Coronary artery (tissue), 2 donors: ENCODE results near the gene MDFI.

Source experiments
- DNase-seq: peaks from one replicate; pipeline ENCODE4 v3.0.0-alpha.2; 2017; ENCODE audit warnings: low spot score
- H3K27ac ChIP-seq, 2 donors: fragments of 200-600 bp; sonication (generic); one replicate each; pipeline ENCODE4 v1.5.1; 2016 to 2019
- H3K4me3 ChIP-seq: fragments of 200-600 bp; sonication (generic); 2 replicates; pipeline ENCODE4 v1.5.1; 2016; ENCODE audit warnings: mild to moderate bottlenecking, moderate library complexity
- TF ChIP-seq, protein P1 (sequence below): fragments of 200-600 bp; sonication (generic); IDR thresholded peaks from one replicate; pipeline ENCODE4 v1.5.1; 2019; ENCODE audit warnings: antibody characterized with exemption

MDFI gene

DNA sequence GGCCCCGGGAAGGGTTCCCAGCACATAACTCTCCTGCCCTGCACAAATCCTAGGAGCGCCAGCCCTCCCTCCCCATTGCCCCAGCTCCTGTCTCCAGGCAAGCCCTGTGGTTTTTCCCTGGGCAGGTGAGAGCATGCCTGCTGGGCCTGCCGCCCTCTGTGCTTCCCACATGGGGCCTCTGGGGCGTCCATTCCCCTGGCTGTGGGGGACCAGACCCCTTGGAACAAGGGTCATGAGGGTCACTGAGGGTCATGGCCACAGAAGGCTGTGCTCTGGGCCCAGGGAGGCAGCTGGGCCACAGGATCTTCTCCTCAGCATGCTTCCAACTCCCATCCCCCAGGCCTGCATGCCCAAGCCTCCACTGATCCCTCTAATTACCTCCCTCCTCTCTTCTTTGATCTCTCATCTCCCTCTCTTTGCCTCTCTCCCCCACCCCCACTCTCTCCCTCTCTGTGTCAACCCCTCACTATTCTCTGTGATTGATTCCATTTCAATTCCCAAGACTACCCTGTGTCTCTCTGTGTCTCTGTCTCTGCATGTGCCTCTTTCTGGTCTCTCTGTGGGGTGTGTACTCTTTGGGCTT is 6.1 kb downstream of the MDFI start:
- DNase-seq = no peak
- Histone ChIP-seq H3K4me3 (no peak overlapping the region), H3K27ac (no peak overlapping the region)
- TF ChIP-seq, protein P1, sequence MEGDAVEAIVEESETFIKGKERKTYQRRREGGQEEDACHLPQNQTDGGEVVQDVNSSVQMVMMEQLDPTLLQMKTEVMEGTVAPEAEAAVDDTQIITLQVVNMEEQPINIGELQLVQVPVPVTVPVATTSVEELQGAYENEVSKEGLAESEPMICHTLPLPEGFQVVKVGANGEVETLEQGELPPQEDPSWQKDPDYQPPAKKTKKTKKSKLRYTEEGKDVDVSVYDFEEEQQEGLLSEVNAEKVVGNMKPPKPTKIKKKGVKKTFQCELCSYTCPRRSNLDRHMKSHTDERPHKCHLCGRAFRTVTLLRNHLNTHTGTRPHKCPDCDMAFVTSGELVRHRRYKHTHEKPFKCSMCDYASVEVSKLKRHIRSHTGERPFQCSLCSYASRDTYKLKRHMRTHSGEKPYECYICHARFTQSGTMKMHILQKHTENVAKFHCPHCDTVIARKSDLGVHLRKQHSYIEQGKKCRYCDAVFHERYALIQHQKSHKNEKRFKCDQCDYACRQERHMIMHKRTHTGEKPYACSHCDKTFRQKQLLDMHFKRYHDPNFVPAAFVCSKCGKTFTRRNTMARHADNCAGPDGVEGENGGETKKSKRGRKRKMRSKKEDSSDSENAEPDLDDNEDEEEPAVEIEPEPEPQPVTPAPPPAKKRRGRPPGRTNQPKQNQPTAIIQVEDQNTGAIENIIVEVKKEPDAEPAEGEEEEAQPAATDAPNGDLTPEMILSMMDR = no peak

DNA sequence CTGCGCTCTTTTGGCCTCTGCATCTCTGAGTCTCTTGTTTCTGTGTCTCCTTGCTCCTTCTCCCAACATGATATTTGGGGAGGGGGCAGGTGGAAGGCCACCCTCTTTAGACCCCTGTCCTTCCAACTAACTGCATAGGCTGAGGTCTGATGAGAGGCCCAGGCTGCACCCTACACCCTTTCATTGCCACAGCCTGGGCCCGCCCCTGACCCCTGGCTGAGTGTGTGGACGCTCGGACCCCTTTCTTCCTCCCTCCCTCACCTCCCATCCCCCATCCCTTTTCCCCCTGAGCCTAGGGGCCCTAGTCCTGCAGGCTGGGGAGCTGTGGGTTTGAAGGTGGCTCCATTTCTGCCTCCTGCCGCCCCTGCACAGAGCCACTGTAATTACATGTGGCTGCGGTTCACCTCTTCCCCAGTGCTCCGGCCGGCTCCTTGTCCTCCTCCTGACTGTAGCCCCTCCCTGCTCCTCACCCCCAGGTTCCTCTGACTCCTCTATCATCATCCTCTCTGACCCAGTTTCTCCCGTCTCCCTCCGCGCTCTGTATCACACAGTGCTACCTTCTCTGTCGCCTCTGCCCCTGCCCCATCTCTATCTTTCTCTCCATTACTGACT is 6.8 kb downstream of the MDFI start:
- DNase-seq = no peak
- Histone ChIP-seq H3K4me3 (no peak overlapping the region), H3K27ac (no peak overlapping the region)
- TF ChIP-seq, protein P1 = no peak

DNA sequence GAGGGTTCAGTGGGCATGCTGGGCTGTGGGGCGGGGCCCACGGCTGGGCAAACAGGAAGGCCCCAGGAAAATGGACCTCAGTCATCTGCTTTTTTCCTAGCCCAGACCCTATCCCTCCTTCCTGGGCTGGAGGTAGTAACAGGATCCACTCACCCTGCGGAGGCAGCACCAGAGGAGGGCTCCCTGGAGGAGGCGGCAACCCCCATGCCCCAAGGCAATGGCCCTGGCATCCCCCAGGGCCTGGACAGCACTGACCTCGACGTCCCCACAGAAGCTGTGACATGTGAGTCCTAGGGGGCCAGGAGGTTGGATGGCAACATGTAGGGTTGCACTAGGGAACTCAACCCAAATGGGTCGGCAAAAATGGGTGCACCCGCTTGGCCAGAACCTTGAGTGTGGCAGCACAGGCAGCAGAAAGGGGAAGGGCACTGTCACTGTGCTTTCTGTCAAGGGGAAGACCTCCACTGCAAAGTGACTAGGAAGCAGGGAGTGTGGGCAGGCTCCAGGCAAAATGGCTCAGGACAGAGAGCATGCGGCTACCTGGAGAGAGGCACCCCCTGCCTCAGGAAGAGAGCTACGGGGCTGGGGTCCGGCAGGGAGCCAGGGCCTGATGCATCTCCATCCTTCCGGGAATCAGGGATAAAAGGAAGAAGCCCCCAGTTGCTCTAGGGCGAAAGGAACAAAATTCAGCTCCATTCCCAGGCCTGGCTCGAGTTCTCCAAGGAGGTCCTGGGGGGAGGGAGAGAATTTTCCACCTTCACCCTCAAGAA is 7.9 kb downstream of the MDFI start:
- TF ChIP-seq, protein P1 = no peak
- DNase-seq = no peak
- no peak overlapping the region for H3K27ac ChIP-seq
- H3K4me3 ChIP-seq = no peak overlapping the region

DNA sequence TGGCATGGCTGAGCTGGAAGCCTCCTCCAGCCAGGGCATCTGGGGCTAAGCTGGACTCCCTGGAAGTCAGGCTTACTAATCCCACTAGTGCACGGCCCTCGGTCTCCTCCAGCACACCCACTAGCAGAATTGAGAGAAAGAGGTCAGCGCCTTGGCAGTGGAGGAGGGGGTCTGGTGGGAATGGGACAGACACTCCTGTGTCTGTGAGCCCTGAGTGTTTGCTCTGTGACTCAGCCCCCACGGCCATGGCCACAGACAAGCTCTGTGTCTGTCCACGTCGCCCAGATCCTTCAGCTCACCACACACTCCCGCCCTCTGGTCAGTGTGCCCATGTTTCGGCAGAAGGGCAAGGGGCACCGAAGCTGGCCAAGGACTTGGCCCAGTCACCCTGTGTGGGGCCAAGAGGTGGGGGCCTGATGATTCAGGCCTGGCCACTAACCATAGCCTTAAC is 8.8 kb downstream of the MDFI start:
- Histone ChIP-seq H3K4me3 (no peak overlapping the region), H3K27ac (no peak overlapping the region)
- DNase-seq = no peak
- TF ChIP-seq, protein P1 = no peak

DNA sequence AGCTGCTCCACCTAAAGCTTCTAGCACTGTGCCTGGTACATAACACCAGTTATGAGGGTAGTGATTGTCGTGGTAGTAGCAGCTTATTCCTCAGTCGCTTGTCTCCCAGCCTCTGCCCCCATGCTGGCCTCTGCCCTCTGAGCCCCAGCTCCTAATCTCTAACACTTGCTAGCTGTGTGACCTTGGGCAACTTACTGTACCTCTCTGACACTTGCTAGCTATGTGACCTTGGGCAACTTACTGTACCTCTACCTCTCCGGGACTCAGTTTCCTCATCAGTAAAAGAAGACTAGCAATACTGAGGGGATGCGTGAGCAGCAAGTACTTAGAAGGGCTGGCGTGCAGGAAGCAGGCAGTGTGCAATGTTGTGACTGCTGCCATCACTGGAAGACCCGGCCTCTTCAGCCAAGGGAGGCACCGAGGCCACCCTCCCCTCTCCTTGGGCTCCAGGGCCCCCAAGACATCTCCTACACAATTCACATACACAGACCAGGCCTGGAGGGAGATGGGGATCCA is 9.9 kb downstream of the MDFI start:
- Histone ChIP-seq H3K27ac (no peak overlapping the region), H3K4me3 (no peak overlapping the region)
- DNase-seq = no peak
- TF ChIP-seq, protein P1 = no peak

DNA sequence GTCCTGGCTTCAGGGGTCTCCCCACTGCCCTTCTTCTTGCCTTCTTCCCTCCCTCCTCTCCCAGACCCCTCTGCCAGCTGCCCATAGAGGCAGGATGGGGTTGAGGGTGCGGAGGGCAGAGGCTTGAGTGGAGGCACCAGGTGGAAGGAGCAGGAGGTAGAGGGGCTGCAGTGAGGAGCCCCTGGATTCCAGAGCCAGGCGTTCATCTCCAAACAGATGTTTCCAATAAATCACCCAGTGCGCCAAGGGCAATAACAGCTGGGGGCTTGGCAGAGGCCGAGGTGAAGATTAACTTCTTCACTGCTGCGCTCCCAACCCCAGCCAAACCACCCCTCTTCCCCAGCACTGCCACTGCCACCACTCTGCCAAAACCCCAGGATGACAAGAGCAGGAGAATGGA is 10.7 kb downstream of the MDFI start:
- DNase-seq = no peak
- TF ChIP-seq, protein P1 = no peak
- Histone ChIP-seq H3K27ac (no peak overlapping the region), H3K4me3 (no peak overlapping the region)
